ENCODE results near the gene RGS2.

The RGS2 gene

DNA sequence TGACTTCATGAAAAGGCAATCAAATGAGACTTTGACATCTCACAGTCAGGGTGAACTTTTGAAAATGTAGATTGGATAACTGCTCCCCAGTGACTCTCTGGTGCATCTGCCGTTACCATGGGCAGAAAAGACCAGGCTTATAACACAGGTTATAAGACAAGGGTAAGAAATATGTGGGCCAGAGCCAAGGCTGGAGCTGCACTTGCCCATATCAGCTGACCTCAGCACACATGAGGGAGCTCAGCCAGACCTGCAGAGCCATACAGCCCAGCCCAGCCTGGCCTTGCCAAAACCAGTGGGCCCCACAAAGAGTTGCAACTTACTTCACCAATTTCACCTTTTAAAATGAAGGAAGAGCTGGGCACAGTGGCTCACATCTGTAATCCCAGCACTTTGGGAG is 11.7 kb upstream of the RGS2 start:
- DNase-seq: no peak

DNA sequence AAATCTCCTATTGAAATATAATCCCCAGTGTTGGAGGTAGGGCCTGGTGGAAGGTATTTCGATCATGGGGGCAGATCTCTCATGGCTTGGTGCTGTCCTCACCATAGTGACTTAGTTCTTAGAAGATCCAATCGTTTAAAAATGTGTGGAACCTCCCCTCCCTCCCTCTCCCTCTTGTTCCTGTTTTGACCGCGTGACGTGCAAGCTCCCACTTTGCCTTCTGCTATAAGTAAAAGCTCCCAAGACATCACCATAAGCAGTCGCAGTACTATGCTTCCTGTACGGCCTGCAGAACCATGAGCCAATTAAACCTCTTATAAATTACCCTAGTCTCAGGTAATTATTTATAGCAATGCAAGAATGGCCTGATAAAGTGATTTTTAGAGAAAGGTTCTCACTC is 10.9 kb upstream of the RGS2 start:
- DNase-seq: no peak

DNA sequence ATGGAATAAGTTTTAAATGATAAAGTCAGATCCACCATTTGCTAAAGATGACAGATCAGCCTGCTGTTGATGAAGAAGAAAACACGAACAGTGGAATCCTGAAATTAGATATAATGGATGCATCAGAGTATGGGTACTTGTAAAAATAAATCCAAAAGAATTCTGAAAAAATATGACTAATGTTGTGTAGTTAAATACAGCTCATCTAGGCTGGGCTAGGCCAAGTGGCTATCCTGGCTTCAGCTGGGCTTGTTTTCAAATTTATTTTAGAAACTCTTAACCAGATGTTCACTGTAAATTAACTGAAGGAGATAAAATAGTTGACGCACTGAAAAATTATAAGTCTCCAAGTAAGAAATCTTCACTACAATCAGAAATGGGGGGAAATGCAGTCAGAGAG is 7.4 kb upstream of the RGS2 start:
- no peak for DNase-seq

DNA sequence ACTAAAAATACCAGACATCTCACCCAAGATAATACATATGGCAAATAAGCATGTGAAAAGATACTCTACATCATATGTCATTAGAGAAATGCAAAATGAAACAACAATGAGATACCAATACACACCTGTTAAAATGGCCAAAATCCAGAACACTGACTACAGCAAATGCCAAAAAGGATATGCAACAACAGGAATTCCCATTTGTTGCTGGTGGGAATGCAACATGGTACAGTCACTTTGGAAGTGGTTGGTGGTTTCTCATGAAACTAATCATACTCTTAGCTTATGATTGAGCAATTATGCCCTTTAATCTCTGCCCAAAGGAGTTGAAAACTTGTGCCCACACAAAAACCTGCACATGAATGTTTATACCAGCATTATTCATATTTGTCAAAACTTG is 6.4 kb upstream of the RGS2 start:
- DNase-seq: no peak

DNA sequence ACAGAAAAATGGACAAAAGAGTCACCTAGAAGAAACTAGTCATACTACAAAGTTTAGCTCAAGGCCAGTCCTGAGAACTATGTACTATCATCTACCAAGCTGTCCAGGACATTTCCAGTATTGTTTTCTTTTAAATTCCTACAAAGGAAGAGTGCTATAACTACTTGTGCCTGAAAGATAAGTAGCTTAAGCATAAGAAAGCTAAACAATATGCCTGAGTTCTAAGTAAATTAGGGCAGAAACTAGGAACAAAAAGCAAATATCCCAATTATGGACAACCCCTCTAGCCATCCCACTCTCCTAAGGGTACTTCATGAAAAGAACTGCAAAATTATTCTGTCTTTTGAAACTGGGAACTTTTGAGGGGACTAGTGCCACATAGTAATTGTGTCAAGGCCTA is 5.3 kb upstream of the RGS2 start:
- DNase-seq: no peak

DNA sequence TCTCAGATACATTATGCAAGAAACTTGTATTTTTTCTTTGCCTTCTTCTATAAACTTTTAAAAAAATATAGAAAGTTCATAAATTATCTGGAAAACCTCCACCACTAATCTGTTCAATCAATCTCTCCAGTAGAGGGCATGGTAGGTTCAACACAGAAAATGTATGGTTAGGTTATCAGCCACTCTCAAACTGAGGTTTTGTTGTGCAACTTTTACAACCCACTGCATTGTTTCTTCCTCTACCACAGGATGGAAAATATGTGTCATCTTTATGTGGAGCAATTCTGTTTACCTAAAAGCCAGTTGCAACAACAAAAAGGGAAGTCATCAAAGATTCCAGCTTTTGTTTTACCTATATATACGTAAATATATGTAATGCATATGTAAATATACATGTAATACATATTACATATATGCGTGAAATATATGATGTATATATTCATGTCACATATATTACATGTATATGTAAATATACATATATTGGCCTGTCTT is 3.0 kb upstream of the RGS2 start:
- no peak for DNase-seq

DNA sequence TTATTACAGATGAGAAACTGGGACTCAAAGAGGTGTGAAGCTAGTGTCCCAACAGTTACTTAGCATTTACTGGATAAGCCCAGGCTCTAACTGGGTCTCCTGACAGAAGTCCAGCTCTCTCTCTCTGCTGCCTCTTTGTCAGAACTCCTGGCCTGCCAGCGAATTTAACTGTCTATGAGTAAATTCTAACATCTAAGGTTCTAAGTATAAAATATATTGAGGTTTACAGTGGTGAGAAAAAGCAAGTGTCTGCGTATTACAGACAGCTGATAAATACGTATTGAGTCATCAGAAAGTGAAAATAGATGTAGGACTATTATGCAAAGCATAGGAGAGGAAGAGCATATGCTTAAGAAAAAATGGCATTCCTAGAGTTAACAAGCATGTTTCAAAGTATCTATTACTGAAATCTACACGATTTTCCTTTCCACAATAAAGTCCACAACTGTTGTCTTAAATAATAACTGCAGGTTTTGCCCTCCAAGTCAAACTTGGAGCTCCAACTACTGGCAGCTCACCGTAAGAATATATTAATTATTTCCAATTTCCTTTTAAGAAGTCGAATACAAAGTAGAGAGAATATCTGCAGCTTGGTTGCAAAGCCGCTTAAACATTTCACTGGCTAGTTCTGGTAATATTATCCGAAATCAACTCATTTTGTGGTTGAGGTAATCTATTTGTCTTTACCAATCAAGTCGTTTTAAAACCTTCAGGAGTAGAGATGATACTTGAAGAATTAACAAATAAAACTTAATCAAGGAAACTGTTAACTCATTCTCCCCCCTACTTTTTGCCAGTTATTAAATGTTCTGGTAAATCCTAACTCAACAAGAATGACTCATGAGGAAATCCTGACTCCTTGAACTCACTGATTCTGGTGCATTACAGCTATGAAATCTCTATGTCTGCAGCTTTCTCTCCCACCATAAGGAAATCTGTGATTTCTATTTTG is 1.4 kb upstream of the RGS2 start:
- no peak for DNase-seq

DNA sequence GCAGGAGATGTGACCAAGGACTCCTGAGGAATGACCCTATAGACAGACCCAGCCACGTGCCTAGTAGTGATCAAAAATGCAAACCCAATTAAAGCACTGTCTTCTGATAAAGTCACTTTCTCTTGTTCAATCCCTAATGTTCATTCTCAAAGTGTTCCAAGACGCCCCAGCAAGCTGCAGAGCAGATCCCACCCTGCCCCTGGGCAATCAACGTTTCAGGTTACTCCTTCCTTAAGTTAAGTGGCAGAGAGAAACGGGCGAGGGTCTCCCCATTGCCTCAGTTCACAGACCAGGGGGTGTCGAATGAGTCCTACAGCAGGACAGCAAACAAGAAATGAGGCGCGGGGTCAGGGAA is 699 bp upstream of the RGS2 start:
- peak; percentile 12 for DNase-seq

DNA sequence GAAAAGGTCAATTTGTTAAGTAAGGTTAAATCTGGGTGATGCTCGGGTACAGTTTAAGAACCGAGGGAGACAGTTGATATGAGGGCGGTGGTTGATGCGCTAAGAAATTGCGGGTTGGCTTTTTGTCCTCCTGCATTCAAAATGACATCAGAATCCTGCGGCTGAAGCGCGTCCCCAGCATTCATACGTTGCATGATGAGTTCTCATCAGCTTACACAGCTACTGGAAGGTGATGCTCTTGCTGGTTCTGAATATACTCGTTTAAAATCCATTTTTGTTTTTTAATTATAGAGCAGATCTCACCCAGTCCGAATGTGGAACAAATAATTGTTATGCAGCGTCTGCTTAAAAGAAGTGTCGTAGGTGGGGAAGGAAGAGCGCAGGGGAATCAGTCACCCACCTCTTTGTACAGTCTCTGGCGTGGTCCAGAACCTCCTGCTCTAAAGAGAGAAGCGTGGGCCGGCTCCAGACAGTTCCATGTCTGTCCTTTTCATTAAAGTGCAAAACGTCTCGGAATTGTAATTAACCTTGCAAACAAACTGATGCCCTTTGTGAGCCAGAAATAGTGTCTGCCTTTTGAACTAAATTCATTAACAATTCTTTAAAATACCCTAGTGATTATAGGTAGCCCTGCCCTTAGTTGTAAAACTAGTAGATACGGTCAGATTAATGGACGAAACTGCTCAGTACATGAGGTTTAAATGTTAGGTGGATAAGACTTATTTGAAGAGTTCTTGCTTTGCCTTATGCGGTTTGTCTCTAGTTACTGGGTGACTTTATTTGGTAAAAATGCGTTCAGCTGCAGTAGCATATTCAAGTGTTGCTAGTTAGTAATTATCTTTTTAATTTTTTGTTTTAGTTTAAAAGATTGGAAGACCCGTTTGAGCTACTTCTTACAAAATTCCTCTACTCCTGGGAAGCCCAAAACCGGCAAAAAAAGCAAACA is 741 bp downstream of the RGS2 start:
- DNase-seq: peak; percentile 66

DNA sequence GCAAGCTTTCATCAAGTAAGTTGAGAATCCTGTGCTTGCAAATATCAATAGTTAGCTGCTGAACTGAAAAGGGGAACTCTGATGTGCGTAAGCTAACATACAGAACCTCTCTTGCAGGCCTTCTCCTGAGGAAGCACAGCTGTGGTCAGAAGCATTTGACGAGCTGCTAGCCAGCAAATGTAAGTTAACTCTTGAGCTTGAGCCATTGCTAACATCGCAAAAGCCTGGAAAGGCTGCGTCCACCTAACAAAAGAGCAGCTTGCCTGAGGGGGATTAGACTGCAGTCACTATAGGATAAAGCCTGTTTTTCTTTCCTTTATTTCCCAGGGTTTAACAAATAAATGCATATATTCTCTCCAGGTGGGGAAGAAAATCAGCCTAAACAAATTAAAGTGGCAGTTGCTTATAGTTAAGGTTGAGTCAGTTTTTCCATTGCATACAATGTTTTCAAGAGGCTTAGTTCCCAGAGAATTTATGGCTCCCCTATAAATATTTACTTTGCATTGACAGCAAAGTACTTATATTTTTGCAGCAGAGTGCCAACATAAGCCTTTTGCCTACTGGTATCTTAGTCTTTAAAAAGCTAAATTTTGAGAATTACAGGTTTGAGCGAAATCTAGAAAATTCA is 1.5 kb downstream of the RGS2 start:
- DNase-seq: no peak

DNA sequence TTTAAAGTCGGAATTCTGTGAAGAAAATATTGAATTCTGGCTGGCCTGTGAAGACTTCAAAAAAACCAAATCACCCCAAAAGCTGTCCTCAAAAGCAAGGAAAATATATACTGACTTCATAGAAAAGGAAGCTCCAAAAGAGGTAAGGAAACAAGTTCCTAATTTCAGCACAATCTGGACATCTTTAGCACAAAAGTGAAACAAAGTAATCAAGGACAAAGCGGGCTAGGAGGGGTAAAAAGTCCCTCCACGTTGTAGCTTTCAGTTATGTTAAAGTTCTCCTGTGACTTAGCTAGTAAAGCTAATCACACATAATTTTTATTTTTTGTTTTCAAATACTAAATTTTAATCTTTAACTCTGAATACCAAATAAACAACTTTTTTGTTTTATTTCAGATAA is 2.2 kb downstream of the RGS2 start:
- no peak for DNase-seq

DNA sequence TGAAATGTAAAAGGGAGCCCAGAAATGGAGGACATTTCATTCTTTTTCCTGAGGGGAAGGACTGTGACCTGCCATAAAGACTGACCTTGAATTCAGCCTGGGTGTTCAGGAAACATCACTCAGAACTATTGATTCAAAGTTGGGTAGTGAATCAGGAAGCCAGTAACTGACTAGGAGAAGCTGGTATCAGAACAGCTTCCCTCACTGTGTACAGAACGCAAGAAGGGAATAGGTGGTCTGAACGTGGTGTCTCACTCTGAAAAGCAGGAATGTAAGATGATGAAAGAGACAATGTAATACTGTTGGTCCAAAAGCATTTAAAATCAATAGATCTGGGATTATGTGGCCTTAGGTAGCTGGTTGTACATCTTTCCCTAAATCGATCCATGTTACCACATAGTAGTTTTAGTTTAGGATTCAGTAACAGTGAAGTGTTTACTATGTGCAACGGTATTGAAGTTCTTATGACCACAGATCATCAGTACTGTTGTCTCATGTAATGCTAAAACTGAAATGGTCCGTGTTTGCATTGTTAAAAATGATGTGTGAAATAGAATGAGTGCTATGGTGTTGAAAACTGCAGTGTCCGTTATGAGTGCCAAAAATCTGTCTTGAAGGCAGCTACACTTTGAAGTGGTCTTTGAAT is 2.9 kb downstream of the RGS2 start:
- DNase-seq: no peak

DNA sequence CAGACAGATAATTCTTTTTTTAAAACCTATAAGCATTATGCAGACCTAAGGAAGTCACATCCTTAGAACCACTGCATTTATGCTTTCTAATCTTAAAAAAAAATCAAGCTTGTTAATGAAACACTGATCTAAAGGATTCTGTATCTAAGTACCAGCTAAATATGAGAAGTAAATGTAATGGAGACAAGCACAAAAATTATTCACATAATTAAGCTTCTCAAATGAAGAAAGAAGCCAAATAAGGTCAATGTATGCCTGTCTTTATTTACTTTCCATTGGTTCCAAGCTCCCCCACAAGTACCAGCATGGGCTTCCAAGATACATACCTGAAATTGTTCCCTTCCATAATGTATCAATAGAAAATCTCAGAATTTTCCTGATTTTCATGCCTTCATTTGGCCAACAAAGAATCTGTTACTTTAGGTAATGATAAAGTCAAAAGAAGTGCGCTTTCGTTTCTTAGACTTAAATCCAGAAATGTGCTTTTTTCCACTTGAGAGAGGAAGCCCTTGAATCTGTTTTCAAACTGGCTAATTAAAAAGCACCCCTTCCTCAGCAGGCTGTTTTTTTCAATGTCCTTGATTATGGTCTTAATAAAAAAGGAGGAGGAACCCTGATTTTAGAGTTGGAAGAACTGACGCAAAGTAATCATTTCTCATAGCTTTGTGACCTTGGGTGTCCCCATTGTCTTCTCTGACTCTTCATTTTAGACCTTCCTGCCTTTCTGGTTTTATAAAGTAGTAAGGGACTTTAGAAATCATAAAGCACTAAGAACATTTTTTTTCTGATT is 3.8 kb downstream of the RGS2 start:
- DNase-seq: no peak

DNA sequence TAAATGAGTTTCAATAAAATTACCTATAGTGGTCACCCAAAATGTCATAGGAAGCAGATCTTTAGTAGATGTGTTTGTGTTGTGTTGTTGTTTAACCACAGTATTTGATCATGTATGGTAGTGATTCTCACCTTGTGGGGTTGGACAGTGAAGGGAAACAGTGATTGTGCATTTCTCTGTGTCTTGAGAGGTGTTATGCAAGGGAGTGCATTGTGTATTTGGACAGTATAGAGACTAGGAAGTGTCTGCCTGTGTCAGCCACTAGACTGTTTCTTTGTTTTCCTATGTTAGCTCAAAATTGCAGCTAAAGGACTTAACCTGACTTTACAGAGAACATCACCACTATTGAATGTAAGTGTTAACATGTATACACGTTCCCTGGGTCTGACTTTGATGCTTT is 6.0 kb downstream of the RGS2 start:
- no peak for DNase-seq

DNA sequence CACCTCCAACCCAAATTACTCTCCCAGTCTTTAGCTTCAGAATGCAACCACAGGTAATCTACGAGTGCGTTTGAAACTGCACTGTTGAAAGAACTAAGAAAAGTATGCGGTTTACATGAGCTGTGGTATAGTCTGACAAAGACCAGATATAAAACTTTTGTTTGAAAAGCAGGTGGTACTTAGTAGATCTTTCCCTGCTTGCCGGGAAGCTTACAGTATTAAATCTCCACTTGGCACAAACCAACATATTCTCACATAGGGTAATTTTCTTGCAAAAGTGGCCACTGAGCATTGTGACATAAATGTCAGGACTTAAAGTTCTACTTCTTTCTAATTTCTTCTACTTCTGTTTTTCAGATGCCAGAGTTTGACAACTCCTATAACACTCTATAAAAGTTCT is 8.4 kb downstream of the RGS2 start:
- no peak for DNase-seq

DNA sequence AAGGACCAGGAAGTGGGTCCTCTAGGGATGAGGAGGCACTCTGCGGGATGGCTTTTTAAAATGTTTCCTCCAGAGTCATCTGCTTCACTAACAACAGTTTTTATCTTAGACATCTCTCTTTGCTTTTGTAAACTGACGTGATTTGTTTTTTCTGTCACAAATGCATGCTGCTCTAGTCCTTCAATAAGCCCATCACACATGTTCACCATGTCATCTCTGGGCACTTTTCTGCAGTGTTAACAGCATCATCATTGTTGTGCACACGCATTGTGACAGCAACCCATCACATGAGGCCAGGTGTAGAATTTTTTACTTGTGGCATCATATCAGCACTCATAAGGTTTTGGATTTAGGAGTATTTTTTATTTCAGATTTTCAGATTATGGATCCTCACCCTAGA is 12.5 kb downstream of the RGS2 start:
- DNase-seq: no peak

DNA sequence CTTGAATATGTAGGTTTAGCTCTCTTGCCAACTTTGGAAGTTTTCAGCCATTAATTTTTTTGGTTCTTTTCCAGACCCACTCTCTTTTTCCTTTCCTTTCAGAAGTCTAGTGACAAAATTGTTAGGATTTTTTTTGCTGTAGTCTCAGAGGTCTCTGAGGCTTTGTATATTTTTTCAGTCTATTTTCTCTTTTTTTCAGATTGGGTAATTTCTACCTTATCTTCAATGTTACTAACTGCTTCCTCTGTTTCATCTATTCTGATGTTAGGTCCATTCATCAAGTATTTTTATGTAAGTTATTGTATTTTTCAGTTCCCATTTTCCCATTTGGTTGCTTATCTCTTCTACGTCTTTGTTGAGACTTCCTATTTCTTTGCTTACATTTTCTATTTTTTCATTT is 15.7 kb downstream of the RGS2 start:
- no peak for DNase-seq

DNA sequence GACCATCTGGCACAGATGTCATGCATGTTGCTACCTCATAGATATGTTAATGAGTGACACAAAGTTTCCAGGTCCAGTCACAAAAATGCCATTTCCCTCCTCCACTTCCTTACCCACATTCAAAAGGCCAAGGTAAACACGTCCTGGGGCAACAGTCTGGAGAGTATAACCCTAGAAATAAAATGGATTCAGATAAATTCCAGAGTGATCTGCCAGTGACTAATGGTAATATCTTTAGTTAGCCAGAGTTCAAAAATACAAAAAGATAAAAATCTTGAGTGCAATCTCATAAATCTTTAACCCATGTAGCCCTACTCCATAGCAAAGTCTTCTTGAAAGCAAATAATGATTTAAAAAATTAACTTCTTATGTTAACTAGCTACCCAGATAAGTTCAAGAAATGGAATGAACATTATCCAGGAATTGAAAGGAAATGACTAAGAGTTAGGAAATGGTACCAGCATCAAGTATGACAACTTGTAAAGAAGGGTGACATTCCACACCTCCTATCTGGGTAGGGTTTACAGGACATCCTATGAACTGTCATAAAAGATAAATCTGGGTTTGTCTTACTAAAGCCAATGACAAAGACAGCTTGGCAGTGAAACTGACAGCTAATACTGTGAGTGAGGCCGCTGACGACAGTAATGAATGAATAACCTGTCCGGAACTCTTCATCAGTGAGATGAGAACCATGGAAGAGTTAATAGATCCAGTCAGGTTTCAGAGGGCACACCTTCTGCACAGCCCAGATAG is 18.1 kb downstream of the RGS2 start:
- no peak for DNase-seq

DNA sequence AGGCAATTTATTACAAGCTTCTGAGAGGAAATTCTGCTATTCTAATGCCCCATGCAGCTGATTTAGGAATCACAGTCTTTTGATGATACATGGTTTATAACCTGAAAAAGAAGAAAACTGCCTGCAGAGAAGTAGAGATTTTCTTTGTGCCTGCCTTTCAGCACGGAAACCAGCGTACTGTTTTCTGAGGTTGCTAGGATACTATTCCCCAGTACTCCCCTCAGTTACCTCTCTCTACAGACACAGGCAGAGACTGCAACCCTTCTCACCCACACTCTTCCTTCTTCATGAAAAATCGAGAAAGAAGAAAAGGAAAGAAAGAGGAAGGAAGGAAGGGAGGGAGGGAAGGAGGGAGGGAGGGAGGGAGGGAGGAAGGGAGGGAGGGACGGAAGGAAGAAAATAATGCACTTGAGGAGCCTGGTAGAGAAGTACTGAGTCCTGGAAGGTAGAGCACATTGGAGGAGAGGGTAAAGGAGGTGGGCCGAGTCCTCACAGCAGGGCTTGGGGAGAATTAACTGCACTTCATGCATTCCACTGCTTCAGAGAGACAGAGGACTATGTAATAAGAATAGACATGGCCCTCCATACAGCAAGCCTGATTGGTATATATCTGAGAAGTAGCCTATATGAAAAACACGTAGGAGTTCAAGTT is 21.9 kb downstream of the RGS2 start:
- no peak for DNase-seq

DNA sequence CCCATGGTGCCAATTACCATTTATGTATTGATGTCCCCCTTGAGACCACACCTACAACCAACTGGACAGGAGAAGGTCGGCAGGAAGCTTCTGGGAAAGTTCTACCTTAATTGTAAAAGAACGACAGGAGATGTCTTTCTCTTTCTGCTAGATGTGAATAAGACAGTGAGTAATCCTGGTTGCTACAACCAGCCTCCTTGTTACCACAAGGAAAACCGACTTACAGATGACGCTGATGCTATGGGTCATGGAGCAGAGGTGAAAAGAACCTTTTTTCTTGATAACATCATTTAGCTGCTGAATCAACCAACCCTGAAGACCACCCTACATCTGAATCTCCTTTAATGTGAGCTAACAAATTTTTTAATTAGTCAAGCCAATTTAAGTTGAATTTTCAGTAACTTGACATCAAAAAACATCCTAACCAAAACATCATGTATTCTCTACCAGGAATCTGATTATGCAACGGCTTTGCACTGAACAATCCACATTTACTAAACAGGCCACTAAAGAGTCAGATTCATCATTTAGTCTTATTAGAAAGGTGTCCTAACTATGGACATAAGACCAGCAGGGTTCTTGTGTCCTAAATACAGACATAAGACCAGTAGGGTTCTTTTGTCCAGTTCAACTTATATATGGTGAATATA is 23.0 kb downstream of the RGS2 start:
- DNase-seq: no peak
